Left hindlimb (tissue), 1 donor: ENCODE results near the gene KLHL29.

ENCODE experiments used
- DNase-seq: peaks from one replicate; pipeline ENCODE4 v3.0.0-alpha.2; 2018

The KLHL29 gene

GRCh38 chr2:23478087-23478932 is 93.3 kb downstream of the KLHL29 start:
- DNase-seq, result no peak

GRCh38 chr2:23478933-23479683 is 94.1 kb downstream of the KLHL29 start:
- DNase-seq, result no peak

GRCh38 chr2:23480957-23481797 is 96.2 kb downstream of the KLHL29 start:
- DNase-seq, result no peak

- no peak for DNase-seq
Measured at GRCh38 chr2:23482188-23482587, 97.2 kb downstream of the KLHL29 start.

GRCh38 chr2:23482607-23483006 is 97.6 kb downstream of the KLHL29 start:
- no peak for DNase-seq

GRCh38 chr2:23483791-23484190 is 98.8 kb downstream of the KLHL29 start:
- no peak for DNase-seq

- no peak for DNase-seq
Measured at GRCh38 chr2:23484275-23484674, 99.3 kb downstream of the KLHL29 start.

- DNase-seq, result no peak
Measured at GRCh38 chr2:23484767-23485166, 99.8 kb downstream of the KLHL29 start.

- no peak for DNase-seq
Measured at GRCh38 chr2:23485261-23485660, 100.3 kb downstream of the KLHL29 start.

GRCh38 chr2:23485841-23486683 is 101.1 kb downstream of the KLHL29 start:
- no peak for DNase-seq

- DNase-seq, result no peak
Measured at GRCh38 chr2:23486684-23487075, 101.7 kb downstream of the KLHL29 start.

- no peak for DNase-seq
Measured at GRCh38 chr2:23487735-23488492, 102.9 kb downstream of the KLHL29 start.

- DNase-seq, result no peak
Measured at GRCh38 chr2:23488584-23488983, 103.6 kb downstream of the KLHL29 start.

- DNase-seq, result no peak
Measured at GRCh38 chr2:23489471-23490322, 104.7 kb downstream of the KLHL29 start.

GRCh38 chr2:23491591-23492336 is 106.8 kb downstream of the KLHL29 start:
- DNase-seq, result no peak

GRCh38 chr2:23492337-23492675 is 107.3 kb downstream of the KLHL29 start:
- no peak for DNase-seq

- DNase-seq, result no peak
Measured at GRCh38 chr2:23492921-23493320, 107.9 kb downstream of the KLHL29 start.

- no peak for DNase-seq
Measured at GRCh38 chr2:23493846-23494245, 108.9 kb downstream of the KLHL29 start.

GRCh38 chr2:23494286-23494685 is 109.3 kb downstream of the KLHL29 start:
- no peak for DNase-seq

GRCh38 chr2:23495661-23496114 is 110.7 kb downstream of the KLHL29 start:
- no peak for DNase-seq
